Type B pancreatic cell (in vitro differentiated cells): ENCODE measurements around the gene MEIG1. TPM values are rescaled to one million over a fixed set of nuclear protein-coding genes. Genes with fewer than 3 reads are reported as not detected.

Source experiments
- DNase-seq: peaks from one replicate; pipeline ENCODE4 v3.0.0; 2021; ENCODE audit warnings: mixed read lengths; ENCODE audit not compliant: unreplicated experiment; ENCODE audit errors: extremely low spot score
- H3K27ac Mint-ChIP-seq: 2 replicates; pipeline ENCODE4 v1.8.0; 2021; ENCODE audit warnings: mild to moderate bottlenecking, mixed read lengths
- H3K27me3 Mint-ChIP-seq: 2 replicates; pipeline ENCODE4 v1.8.0; 2021; ENCODE audit warnings: mixed read lengths
- H3K36me3 Mint-ChIP-seq: 2 replicates; pipeline ENCODE4 v1.8.0; 2021; ENCODE audit warnings: mixed read lengths
- H3K4me1 Mint-ChIP-seq: one replicate; pipeline ENCODE4 v1.8.0; 2021; ENCODE audit warnings: mixed read lengths; ENCODE audit not compliant: unreplicated experiment
- H3K4me3 Mint-ChIP-seq: 2 replicates; pipeline ENCODE4 v1.8.0; 2021; ENCODE audit warnings: mild to moderate bottlenecking, mixed read lengths
- H3K9me3 Mint-ChIP-seq: 2 replicates; pipeline ENCODE4 v1.8.0; 2021; ENCODE audit warnings: mixed read lengths
- total RNA-seq: library from RNA; stranded (reverse); gene quantifications from 2 replicates; pipeline ENCODE4 v1.2.1, GENCODE V29; 2021; ENCODE audit warnings: low replicate concordance
- TF ChIP-seq, protein P1 (sequence below): fragments of 200-600 bp; sonication (generic); conservative IDR thresholded peaks from 2 replicates; pipeline ENCODE4 v1.5.0; 2021; ENCODE audit warnings: antibody characterized with exemption, mild to moderate bottlenecking

MEIG1 gene
- total RNA-seq, 1 donor from 2014 or later = 2.8 TPM

DNA sequence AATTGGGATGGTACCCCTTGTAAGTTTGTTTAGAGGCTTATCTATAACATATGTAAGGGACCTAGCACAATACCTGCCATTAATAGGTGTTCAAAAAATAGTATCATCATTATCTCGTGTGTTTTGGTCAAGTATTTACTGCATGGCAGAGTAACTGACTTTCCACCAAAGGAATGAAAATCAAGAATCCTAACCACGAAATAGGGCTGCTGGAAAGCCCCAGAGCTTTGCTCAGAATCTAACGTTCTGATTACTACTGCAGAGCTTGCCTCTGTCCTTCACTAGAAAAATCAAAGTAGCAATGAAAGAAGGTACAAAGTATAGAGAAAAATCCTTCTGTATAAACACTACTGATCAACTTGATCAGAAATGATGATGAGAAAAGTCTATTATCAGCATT is 40.2 kb upstream of the MEIG1 start:
- no peak overlapping the region for H3K27ac Mint-ChIP-seq
- DNase-seq = no peak
- no peaks in the 10 kb centered on the region for H3K27me3 Mint-ChIP-seq
- no peak overlapping the region for H3K4me3 Mint-ChIP-seq
- H3K4me1 Mint-ChIP-seq = no peaks in the 10 kb centered on the region
- peaks cover 77% of the 10 kb centered on the region for H3K36me3 Mint-ChIP-seq
- H3K9me3 Mint-ChIP-seq = peaks cover 4% of the 10 kb centered on the region
- TF ChIP-seq, protein P1, sequence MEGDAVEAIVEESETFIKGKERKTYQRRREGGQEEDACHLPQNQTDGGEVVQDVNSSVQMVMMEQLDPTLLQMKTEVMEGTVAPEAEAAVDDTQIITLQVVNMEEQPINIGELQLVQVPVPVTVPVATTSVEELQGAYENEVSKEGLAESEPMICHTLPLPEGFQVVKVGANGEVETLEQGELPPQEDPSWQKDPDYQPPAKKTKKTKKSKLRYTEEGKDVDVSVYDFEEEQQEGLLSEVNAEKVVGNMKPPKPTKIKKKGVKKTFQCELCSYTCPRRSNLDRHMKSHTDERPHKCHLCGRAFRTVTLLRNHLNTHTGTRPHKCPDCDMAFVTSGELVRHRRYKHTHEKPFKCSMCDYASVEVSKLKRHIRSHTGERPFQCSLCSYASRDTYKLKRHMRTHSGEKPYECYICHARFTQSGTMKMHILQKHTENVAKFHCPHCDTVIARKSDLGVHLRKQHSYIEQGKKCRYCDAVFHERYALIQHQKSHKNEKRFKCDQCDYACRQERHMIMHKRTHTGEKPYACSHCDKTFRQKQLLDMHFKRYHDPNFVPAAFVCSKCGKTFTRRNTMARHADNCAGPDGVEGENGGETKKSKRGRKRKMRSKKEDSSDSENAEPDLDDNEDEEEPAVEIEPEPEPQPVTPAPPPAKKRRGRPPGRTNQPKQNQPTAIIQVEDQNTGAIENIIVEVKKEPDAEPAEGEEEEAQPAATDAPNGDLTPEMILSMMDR = no peak

DNA sequence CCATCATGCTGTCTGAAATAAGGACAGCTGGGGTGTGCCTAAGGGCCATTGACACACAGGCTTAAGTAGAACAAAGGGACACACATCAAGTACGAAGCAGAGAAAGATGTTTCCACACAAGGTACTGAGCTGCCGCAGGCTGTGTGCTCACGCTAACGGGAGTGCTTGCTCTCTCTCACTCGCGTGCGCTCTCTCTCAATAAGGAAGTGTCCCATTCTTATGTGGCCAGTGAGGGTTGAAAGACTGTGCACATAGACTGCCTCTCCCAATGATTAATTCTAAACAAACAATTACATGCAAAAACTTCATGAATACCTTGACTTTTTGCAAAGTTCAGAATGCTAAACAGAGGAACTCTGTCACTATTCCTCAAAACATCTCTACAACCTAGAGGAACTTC is 35.2 kb upstream of the MEIG1 start:
- peaks cover 5% of the 10 kb centered on the region for H3K9me3 Mint-ChIP-seq
- H3K4me1 Mint-ChIP-seq = no peaks in the 10 kb centered on the region
- no peaks in the 10 kb centered on the region for H3K27me3 Mint-ChIP-seq
- peaks cover 62% of the 10 kb centered on the region for H3K36me3 Mint-ChIP-seq
- H3K4me3 Mint-ChIP-seq = no peak overlapping the region
- H3K27ac Mint-ChIP-seq = peak overlapping the region; percentile 41
- TF ChIP-seq, protein P1 = no peak
- DNase-seq = no peak

DNA sequence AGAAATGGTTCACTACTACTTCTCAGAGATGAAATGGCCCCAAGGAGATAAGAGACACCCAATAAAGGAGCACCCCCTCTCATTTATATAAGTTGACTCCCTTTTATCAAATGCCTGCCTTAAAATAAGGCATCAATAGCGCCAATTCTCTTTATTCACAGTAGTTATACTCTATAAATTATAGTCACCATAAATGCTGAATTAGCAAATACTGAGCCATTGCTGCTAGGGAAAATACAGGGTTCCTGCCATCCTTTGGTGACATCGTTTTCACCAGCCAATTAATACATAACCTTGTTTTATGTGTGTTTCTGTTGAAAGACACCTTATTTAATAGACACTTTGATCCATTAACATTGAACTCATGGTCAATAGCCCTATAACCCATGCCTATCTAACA is 33.9 kb upstream of the MEIG1 start:
- Mint-ChIP-seq H3K4me3 (no peak overlapping the region), H3K4me1 (no peaks in the 10 kb centered on the region), H3K27me3 (no peaks in the 10 kb centered on the region), H3K27ac (peak overlapping the region; percentile 99), H3K9me3 (peaks cover 5% of the 10 kb centered on the region), H3K36me3 (peaks cover 51% of the 10 kb centered on the region)
- TF ChIP-seq, protein P1 = no peak
- DNase-seq = no peak

DNA sequence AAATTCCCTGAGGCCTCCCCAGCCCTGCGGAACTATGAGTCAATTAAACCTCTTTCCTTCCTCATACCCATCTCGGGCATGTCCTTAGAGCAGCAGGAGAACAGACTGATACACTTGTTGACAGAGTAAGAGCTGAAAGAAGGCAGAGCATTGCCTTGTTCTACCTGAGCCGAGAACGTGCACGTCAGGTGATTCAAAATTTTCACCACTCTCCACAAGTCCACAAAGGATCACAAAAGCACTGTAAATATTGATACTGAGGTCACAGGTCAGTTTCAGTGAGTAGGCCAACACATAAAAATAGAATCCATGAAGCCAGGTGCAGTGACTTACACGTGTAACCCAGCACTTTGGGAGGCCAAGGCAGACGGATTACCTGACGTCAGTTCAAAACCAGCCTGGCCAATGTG is 33.1 kb upstream of the MEIG1 start:
- Mint-ChIP-seq H3K36me3 (peaks cover 45% of the 10 kb centered on the region), H3K4me1 (no peaks in the 10 kb centered on the region), H3K9me3 (peaks cover 5% of the 10 kb centered on the region), H3K4me3 (peak overlapping the region; percentile 77), H3K27ac (peak overlapping the region; percentile 99), H3K27me3 (no peaks in the 10 kb centered on the region)
- DNase-seq = no peak
- TF ChIP-seq, protein P1 = no peak

GRCh38 chr10:14926722-14927416 is 32.3 kb upstream of the MEIG1 start:
- Mint-ChIP-seq H3K36me3 (peaks cover 41% of the 10 kb centered on the region), H3K27ac (peak overlapping the region; percentile 99), H3K27me3 (no peaks in the 10 kb centered on the region), H3K9me3 (peaks cover 5% of the 10 kb centered on the region), H3K4me1 (no peaks in the 10 kb centered on the region), H3K4me3 (no peak overlapping the region)
- TF ChIP-seq, protein P1 = no peak
- DNase-seq = no peak
